ENCODE data around the gene NT5DC4.

The NT5DC4 gene

DNA sequence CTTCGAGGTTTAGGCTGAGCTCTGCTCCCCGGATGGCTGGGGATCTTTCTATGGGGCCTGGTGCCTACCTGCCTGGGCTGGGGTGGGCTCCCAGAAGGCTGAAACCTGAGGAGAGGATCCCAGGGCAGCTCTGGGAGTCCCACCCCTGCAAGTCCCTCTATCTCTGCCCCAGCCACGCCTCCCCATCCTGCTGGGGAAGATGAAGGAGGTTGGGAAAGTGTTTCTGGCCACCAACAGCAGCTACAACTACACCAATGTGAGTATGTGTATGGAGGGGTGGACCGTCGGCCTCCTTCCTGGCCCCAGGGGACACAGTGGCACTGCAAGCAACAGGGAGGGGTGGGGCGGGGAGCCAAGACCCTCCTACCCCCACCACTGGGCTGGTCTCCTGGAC is 2.7 kb downstream of the NT5DC4 start:
- DNase-seq (ENCODE audit: low spot score) = no peak

DNA sequence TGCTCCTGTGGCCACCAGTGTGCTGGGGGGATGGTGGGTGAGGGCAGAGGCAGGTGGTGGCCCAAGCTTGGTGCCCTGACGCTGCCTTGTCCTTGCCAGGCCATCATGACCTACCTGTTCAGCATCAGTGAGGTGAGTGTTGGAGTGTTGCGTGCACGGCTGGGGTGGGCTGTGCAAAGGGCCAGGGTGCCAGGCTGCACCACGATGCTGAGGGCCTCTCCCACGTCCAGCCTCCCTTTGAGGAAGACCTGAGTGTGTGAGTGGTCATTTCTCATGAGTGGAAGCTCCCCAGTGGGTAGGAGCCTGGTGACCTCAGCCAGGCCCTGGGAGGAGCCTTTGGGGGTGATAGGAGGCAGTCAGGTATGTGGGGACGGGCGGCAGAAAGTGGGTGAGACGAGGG is 3.2 kb downstream of the NT5DC4 start:
- DNase-seq (ENCODE audit: low spot score) = no peak

DNA sequence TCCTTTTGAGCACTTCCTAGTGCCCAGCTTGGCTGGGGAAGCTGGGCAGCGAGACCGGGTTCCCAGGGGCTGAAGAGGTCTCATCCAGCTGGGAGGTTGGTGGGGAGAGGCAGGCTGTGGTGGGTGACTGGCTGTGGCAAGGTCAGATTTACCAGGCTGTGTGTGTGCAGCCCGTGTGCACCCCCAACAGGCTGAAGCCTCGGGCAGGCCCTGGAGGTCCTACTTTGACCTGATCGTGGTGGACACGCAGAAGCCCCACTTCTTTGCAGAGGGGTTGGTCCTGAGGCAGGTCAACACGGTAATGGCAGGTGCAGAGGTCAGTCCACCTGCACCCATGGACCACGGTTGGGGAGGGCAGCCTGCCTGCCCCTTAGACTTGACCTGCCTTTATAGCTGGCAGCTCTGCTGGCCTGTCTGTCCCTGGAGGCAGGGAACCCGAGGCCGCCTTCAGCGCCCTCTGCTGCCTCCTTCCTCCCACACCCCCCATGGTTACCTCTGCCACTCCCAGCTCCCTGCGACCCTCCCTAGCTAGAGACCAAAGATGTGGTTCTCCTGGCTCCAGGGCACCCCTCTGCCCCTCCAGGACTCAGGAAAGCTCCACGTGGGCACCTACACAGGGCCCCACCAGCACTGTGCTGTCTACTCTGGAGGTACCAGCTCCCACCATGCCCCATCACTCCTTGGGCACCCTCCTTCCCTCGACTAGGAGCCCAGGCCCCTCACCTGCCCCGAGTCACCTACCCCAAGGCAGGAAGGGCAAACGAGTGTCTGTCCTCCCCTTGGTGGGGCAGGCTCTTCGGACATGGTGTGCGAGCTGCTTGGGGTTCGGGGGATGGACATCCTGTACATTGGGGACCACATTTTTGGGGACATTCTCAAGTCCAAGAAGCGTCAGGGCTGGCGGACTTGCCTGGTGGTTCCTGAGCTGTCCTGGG is 4.0 kb downstream of the NT5DC4 start:
- peak; percentile 47 for DNase-seq (ENCODE audit: low spot score)

DNA sequence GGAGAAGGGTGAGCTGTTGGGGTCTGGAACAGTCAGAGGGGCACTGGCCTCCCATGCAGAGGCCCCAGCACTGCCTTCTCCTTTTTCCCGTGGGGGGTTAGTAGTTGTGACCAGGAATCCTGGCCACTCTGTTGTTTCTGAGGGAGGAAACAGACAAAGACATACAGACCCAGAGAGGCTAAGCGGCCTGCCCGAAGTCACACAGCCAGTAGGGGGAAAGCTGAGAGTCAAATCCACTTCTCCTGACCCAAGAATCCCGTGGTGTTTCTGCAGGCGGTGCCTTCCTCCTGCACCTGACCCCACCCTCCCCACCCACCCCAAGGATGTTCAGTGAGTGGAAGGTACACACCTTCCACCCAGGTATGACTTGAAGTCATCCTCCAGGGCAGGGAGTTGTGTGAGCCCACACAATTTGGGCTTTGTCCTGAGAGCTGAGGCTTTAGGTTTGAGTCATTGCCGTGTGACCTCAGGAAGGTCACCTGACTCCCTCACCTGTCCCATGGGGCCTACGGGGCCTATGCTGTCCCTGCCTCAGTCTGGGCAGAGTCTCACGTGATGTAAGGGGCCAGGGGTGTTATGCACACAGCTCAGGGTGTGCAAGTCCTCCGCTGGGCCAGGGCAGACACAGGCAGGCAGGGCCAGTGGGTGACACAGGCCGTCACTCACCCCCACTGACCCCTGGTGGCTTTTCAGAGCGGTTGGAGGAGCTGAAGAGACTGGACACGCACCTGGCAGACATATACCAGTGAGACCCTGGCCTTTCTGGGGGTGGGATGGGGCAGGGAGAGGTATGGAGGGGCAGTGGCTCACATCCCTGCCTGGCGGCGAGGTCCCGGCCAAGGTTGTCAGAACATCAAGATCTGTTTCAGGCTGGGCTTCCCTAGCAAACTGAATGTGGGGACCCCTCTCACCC is 5.0 kb downstream of the NT5DC4 start:
- peak; percentile 97 for DNase-seq (ENCODE audit: low spot score)

DNA sequence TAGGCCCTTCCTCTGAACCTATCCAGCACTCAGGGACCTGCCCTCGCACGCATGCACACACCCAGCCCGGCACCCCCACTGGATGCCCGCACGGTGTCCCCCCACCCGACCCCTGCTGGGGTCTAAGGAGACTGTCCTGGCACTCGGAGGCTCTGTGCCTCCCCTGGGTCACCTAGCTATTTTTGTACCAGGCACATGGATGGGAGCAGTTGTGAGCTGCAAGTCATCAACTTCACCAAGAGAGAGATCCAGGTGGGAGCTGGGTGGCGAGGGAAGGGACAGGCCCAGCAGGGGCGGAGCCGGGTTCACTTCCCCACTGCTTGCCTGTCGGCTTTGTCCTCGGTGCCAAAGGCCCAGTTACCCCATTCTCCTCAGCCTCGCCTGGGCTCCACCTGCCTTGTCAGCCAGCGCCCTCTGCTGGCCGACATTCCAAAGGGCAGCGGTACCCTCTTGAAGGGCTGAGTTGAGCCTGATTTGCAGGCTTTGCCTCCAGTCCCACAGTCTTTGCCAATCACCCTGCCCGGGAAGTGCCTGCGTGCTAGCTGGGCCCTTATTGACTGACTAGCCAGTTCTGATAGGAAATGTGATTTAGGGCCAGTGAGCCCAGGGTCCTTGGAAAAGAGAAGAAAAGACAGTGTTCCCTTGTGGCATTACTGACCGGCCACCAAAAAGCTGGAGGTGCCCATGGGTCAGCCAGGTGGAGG is 5.8 kb downstream of the NT5DC4 start:
- DNase-seq (ENCODE audit: low spot score) = peak; percentile 96

DNA sequence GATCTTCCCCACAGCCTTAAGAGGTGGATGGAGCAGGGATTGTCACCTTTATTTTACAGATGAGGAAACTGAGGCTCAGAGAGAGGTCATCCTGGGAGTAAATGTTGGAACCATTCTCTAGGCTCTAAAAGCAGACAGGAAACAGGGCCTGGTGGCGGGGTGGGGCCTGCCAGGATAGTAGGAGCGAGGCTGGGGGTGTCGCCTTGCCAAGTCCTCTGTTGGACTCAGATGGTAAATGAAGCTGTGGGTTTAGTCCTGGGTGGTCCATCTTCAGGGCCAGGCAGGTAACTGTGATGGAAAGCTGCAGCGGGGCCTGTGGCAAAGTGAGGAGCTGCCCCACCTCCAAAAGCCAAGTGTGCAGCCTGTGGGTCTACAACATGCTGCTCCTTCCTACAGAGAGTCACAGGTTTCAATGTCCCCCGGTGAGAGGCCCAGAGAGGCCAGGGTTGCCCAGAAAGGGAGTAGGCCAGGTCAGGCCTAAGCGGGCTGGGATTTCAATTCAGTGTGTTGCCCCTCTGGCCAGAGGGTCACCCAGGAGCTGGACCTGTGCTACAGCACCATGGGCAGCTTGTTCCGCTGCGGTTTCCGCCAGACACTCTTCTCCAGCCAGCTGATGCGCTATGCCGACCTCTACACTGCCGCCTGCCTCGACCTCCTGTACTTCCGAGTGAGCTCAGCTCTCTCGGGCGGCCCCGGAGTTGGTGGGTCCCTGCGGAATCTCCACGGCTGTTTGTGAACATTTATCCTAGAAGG is 6.6 kb downstream of the NT5DC4 start:
- no peak for DNase-seq (ENCODE audit: low spot score)

DNA sequence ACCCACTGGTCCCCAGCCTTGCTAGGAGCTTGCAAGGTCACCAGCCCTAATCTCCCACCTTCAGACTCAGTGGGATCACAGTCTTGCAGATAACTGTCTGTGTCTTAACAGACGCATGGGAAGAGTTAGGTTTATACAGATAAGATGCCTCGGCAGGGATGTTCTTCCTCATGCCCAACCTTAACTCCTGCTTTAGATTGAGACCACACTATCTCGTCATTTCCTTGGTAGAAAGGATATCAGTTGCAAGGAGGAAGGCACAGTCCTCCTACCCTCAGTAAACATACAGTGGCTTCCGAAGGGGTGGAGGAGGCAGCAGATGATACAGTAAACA is 7.2 kb downstream of the NT5DC4 start:
- no peak for DNase-seq (ENCODE audit: low spot score)

DNA sequence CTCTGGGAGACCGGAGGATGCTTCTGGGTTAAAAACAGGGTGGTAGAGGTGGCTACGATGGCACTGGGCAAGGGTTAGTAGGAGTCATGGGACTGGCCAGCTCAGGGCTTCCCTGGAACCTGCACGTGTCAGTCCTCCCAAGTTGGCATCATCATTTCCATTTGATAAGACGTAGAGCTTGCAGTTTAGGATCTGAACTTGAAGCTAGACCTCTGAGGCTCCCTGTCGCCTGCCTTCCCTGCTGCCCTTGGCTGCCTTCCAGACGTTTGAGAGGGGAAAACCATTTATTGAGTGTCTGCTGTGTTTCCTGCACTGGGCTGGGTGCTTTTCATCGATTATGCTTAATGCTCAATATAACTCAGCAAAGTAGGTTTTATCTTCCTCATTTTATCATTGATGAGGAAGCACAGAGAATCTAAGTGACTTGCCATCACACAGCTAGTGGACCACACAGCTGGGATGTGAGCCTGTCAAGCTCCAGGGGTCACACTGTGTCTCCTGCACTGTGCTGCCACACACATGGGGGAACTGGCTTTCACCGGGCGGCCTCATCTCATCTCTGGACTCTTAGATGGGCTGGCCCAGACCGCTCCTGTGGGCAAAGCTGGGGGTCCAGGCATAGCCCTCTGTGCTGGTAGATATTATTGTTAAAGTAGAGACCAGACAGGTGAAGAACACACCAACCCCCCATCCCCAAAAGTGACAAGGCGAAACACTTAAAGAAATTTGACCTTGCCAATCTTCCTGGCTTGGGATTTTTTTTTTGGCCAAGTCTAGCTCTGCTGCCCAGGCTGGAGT is 7.8 kb downstream of the NT5DC4 start:
- DNase-seq (ENCODE audit: low spot score) = no peak

DNA sequence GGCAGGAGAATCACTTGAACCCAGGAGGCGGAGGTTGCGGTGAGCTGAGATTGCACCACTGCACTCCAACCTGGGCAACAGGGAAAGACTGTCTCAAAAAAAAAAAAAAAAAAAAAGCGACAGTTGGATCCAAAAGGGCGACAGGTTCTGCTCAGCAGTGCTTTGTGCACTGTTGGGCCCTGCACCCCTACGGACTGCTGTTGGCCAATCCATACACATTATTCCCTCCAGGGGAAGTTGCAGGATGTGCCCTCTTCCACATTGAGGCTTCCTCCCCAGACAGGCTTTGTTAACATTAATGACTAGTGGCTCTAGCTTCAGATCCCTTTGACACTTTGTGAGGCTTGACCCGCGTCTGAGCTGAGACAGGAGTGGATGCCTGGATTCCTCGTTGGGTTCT is 9.4 kb downstream of the NT5DC4 start:
- no peak for DNase-seq (ENCODE audit: low spot score)

DNA sequence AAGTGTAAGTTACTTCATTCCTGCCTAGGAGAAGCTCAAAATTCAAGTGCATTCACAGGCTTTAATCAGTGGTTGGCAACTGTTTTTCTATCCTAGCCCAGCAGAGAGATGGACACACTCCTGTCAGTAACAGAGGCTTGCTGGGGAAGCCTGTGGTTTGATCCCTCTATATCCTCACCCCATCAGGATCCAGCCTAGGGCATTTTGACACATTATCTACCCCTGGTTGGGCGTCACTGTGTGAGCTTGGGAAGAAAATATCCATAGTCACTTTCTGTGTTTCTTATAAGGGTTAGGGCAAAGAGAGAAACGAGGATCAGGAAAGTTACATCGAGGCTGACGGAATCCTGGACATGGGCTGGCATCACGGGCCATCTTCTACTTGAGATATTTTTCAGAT is 10.0 kb downstream of the NT5DC4 start:
- no peak for DNase-seq (ENCODE audit: low spot score)

DNA sequence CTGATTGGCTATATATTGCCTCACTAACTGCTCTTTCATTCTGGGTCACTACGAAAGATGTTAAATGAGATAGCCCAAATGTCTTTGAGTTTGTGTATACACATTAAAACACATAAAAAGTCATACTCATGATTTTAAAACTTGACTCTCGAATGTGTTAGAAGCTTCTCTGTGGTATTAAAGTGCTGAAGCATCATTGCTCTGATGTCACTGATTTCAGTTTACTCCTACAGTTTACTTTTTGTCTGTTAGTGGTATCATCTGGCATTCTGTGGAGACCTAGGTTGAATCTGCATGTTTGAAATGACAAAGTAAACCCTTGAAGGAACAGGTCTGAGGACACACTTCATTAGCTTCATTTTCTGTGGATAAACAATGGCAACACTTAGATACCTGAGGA is 10.7 kb downstream of the NT5DC4 start:
- no peak for DNase-seq (ENCODE audit: low spot score)

DNA sequence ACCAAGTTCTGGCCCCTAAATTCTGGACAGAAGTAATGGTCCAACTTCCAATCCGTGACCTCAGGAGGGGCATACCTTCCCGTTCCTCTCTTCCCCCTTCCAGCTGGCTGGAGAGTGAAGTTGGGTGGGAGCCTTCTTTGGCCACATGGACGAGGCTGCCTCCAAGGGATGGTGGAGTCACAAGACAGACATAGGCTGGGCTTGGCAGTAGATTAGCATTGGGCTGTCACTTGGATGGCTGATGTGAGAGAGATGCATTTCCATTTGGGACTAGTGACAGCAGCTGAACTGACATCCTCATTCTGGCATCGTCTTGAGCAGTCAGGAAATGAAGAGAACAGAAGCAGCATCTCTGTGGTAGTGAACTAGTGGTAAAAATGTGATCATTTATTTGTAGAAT is 12.6 kb downstream of the NT5DC4 start:
- no peak for DNase-seq (ENCODE audit: low spot score)

DNA sequence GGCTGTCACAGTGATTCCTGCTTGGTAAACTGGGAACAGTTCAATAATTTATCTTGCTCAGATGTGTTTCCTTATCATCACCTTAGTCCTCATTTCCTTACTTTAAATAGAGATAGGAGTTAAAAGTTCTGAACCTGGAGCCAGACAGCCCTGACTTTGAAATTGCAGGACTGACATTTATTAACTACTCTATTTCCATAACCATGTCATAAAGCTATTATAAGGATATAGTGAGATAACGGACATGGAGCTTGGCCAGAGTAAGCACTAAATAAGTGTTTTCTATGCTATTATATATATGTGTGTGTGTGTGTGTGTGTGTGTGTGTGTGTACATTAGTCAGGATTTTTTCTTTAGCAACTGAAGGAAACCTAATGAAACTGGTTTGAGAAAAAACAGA is 13.1 kb downstream of the NT5DC4 start:
- DNase-seq (ENCODE audit: low spot score) = no peak

DNA sequence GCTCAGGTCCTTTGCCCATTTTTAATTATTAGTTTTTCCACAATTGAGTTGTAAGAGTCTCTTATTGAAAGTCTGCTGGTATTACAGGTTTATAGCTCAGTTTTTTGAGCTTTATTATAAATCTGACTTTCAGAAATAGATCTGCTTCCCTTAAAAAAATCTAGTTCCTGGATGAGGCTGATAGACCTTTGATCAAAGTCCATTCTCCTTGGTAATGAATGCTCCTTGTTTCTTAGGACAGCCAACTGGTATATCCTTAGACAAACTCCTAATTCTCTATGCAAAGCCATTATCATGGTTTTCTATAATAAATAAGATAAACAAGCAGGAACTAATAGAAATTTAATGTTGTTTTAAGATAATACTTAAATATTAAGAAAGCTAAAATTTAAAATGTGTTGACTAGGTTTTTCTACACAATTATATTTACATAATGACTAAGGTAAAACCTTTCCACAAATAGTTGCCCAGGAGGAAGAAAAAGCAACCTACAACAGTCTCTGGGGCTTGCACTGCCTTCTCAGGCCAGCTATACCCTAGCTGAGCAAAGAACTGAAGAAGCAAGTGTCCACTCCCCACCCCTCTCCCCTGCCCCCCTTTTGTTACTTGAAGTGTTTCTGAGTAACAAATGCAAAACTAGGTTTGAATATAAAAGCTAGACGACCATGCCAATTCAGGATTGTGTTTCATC is 16.9 kb downstream of the NT5DC4 start:
- DNase-seq (ENCODE audit: low spot score) = no peak

DNA sequence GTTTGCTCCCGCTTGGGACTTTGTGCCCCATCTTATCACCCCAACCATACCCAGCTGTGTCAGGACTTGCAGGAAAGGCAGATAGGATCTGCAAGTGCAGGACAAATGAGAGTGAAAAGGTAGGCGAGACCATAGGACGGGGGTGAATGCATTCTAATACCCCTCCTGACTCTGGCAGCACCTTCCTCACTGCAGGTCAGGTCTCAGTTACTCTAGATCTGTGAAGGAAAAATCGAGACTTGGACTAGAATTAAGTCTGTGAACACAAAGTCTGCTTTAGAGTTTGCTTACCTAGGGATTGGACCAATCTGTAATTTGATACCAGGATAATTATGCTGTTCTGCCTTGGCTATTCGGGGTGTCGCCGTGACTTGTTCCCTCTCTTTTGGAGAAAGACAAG is 19.7 kb downstream of the NT5DC4 start:
- no peak for DNase-seq (ENCODE audit: low spot score)

DNA sequence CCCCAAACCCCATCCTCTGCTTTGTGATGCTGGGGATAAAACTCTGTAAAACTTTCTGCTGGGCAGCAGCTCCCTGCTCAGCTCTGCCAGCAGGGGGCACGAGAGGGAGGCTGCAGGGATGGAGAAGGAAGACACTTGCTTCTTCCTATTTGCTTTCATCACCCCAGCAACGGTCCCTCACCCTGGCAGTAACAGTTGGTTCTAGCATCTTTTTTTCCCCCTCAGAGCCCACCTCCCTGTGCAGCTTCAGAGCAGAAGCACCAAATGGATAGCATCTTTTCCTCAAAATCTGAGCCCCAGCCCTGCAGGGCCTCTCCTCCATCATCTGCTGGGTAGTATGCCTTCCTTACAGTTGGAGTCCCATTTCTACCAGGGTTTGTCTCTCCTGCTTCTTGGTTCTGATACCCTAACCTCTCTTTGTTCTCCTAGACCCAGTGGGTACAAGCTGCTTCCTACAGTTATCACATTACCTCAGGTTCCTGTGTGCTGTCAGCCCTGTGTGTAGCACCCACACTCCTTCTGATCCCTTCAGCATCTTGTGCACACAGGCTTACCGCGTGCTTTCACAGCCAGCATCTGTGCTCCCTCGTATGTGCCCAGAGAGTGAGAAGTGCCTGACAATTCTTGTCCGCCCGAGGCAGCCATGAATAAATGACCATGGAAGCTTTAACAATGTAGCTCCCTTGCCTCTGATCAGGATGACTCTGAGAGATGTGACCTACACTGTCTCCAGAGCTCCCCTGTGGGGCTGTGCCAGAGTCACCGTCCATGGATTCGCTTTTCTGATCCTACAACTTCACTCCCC is 29.1 kb downstream of the NT5DC4 start:
- peak; percentile 69 for DNase-seq (ENCODE audit: low spot score)

DNA sequence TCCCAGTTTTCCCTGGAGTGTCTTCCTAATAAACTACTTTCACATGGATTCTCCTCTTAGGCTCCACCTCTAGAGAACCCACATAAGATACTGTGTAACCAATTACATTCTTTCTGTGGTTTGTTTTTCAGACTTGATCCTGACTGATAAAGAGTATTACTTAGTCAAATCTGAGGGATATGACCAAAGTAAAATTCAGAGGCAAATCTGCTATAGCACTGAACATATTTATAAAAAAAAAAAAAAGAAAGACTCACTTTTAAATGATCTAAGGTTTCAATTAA is 29.7 kb downstream of the NT5DC4 start:
- no peak for DNase-seq (ENCODE audit: low spot score)

DNA sequence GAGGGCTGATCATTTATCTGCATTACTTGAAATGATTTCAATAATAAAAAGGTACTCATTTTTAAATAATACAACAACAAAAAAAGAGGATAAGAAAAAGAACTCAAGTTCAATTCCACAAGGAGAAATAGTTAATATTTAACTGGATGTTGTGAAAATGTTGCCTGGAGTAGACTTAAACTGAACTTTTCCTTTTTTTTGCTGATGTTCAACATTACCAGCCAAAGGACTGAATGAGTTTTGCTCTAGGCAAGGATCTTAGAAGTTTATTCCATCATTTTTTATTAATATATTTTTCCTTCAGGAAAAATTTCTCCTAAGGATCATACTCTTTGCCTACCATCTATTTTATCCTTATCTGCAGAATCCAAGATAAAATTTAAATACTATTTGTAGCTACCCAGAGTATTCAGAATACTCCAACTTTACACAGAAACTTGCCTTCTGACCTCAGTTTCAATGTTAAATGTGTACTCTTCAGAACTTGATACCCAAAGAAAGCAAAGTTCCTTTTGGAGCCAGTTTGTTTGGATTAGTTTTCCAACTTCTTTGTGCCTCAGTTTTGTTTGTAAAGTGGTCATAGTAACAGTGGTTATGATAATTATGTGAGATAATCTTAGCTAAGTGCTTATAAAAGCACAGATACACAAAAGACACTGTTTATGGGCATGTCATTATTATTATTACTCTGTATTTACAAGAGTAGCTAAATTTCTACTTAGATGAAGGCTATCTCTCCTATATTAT is 30.8 kb downstream of the NT5DC4 start:
- DNase-seq (ENCODE audit: low spot score) = no peak

DNA sequence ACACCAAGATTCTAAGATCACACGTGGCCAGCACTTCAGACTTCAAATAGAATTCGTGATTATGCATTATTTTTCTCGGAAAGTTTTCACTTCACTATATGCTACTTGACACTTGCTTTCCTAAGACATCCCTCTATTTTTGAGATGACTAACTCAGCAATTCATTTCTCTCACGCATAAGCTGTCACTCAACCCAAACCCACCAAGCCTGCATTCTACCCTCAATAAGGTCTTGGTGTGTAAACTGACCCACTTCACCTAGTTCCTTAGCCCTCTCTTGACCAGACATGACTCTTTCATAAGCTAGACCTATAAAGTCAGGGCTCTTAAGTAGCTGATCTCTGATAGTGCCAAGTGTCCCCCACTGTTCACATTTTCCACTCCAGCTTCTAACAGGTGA is 31.8 kb downstream of the NT5DC4 start:
- DNase-seq (ENCODE audit: low spot score) = no peak

Measured in SW480 (cell line).